HepG2 (cell line): ENCODE measurements around the gene P4HB. TPM values are rescaled to one million over a fixed set of nuclear protein-coding genes. Genes with fewer than 3 reads are reported as not detected.

Experiments used
- ARHGAP35 ChIP-seq: sonication (generic); formaldehyde crosslinking; IDR thresholded peaks from 2 replicates; pipeline ENCODE4 v1.9.0; 2022; ENCODE audit warnings: mild to moderate bottlenecking, inconsistent platforms, moderate library complexity, missing genetic modification reagents, borderline replicate concordance
- CENPBD1 ChIP-seq: sonication (generic); formaldehyde crosslinking; IDR thresholded peaks from 2 replicates; pipeline ENCODE4 v1.8.0; 2022; ENCODE audit warnings: missing genetic modification reagents, low read depth, mild to moderate bottlenecking, borderline replicate concordance
- DNMT3B ChIP-seq: conservative IDR thresholded peaks from 2 replicates; pipeline ENCODE4 v1.6.1; 2016; ENCODE audit warnings: missing biosample characterization, control low read depth
- E2F1 ChIP-seq: sonication (generic); formaldehyde crosslinking; IDR thresholded peaks from 2 replicates; pipeline ENCODE4 v1.5.0; 2020; ENCODE audit warnings: missing genetic modification reagents
- HNF1B ChIP-seq: sonication (generic); formaldehyde crosslinking; IDR thresholded peaks from 2 replicates; pipeline ENCODE4 v1.5.1; 2020; ENCODE audit warnings: mild to moderate bottlenecking, moderate library complexity, missing genetic modification reagents
- ISL2 ChIP-seq: sonication (generic); formaldehyde crosslinking; IDR thresholded peaks from 2 replicates; pipeline ENCODE4 v1.5.0; 2020; ENCODE audit warnings: missing genetic modification reagents
- MXI1 ChIP-seq: IDR thresholded peaks from 3 replicates; pipeline ENCODE4 v1.6.1; 2012; ENCODE audit warnings: low read depth, low read length, inconsistent platforms, borderline replicate concordance
- NR1H2 ChIP-seq: sonication (generic); formaldehyde crosslinking; IDR thresholded peaks from 2 replicates; pipeline ENCODE4 v1.8.1; 2022; ENCODE audit warnings: low read depth, missing genetic modification reagents, borderline replicate concordance
- RFX1 ChIP-seq: fragments of 450-650 bp; IDR thresholded peaks from 2 replicates; pipeline ENCODE4 v1.6.1; 2017
- RNF2 ChIP-seq: fragments of 450-650 bp; conservative IDR thresholded peaks from 2 replicates; pipeline ENCODE4 v1.6.1; 2016; ENCODE audit warnings: low read depth
- SRSF4 ChIP-seq: fragments of 200-400 bp; formaldehyde crosslinking; IDR thresholded peaks from one replicate; pipeline ENCODE4 v1.6.1; 2018; ENCODE audit warnings: mild to moderate bottlenecking, low read depth, low read length, moderate library complexity; ENCODE audit not compliant: poor library complexity, severe bottlenecking
- ZKSCAN8 ChIP-seq: IDR thresholded peaks from 2 replicates; pipeline ENCODE4 v1.6.1; 2016; ENCODE audit warnings: borderline replicate concordance, missing genetic modification reagents, missing compliant biosample characterization
- ZNF225 ChIP-seq: sonication (generic); formaldehyde crosslinking; IDR thresholded peaks from 2 replicates; pipeline ENCODE4 v1.4.0; 2020; ENCODE audit warnings: mild to moderate bottlenecking, missing genetic modification reagents
- ZNF280D ChIP-seq: sonication (generic); formaldehyde crosslinking; IDR thresholded peaks from 2 replicates; pipeline ENCODE4 v1.5.1; 2020; ENCODE audit warnings: mild to moderate bottlenecking, missing genetic modification reagents
- ZNF34 ChIP-seq: sonication (generic); formaldehyde crosslinking; IDR thresholded peaks from 2 replicates; pipeline ENCODE4 v1.4.0; 2020; ENCODE audit warnings: mild to moderate bottlenecking, missing genetic modification reagents, borderline replicate concordance
- ZNF350 ChIP-seq: sonication (generic); formaldehyde crosslinking; IDR thresholded peaks from 2 replicates; pipeline ENCODE4 v1.4.0; 2020; ENCODE audit warnings: mild to moderate bottlenecking, low read depth, missing genetic modification reagents, borderline replicate concordance
- ZNF556 ChIP-seq: sonication (generic); formaldehyde crosslinking; IDR thresholded peaks from 2 replicates; pipeline ENCODE4 v1.4.0; 2020; ENCODE audit warnings: mild to moderate bottlenecking, missing genetic modification reagents, borderline replicate concordance
- ZNF639 ChIP-seq: conservative IDR thresholded peaks from 2 replicates; pipeline ENCODE4 v1.6.1; 2018; ENCODE audit warnings: missing genetic modification reagents
- ZNF644 ChIP-seq: IDR thresholded peaks from 2 replicates; pipeline ENCODE4 v1.6.1; 2016; ENCODE audit warnings: low read depth
- ZNF83 ChIP-seq: sonication (generic); formaldehyde crosslinking; IDR thresholded peaks from 2 replicates; pipeline ENCODE4 v1.4.0; 2020; ENCODE audit warnings: missing genetic modification reagents, mild to moderate bottlenecking, borderline replicate concordance
- polyA plus RNA-seq, 8 experiments: library from polyadenylated mRNA; depleted of rRNA in 3 of 8; stranded (reverse) in 7 of 8; unstranded in 1 of 8; fragments of >200 nt; fragmentation: Illumina TruSeq in 4 of 8; extraction: Trizol in 4 of 8; gene quantifications; 2 replicates each; pipeline versions ENCODE4 v1.2.1 to v1.2.3, GENCODE V29; 2011 to 2016; ENCODE audit warnings: low read depth in 4 of 8, missing spikeins in 1 of 8, mixed read lengths in 1 of 8; ENCODE audit not compliant: insufficient read depth in 1 of 8
- total RNA-seq, 5 experiments: library from RNA; depleted of rRNA; stranded (reverse); fragments of >200 nt; fragmentation: Illumina TruSeq; extraction: Trizol; gene quantifications; 2 replicates each; pipeline ENCODE4 v1.2.3, GENCODE V29; 2016; ENCODE audit warnings: low read depth in 1 of 5

The P4HB gene
- total and polyA plus RNA-seq, 2 of the 13 experiments (the other 11 are each of a cell fraction or from before 2014, with no cell fraction given) = 185 to 782 TPM

GRCh38 chr17:81870131-81870980, 10.0 kb upstream of the P4HB start (continued):
- TF ChIP-seq ZNF639 (CRISPR knock-in tag) (no peak), E2F1 (CRISPR knock-in tag) (no peak; the same call in 1 of the 2 replicates), ISL2 (no peak), NR1H2 (CRISPR knock-in tag) (no peak), HNF1B (CRISPR knock-in tag) (peak; percentile 77), ZNF280D (CRISPR knock-in tag) (no peak), CENPBD1 (CRISPR knock-in tag) (no peak), ZNF83 (CRISPR knock-in tag) (no peak), ARHGAP35 (CRISPR knock-in tag) (0 out of 2 replicates have a peak, but pooled peaks have one; percentile 44), DNMT3B (CRISPR knock-in tag) (peak; percentile 15; the same call in 1 of the 2 replicates), ZNF34 (CRISPR knock-in tag) (no peak), RFX1 (no peak), ZNF556 (CRISPR knock-in tag) (no peak), ZNF225 (CRISPR knock-in tag) (no peak), MXI1 (no peak), ZNF350 (no peak), SRSF4 (no peak), ZNF644 (no peak), ZKSCAN8 (CRISPR knock-in tag) (no peak), RNF2 (no peak; the same call in 1 of the 2 replicates)
